C4-2B (cell line): Measurements from ENCODE around the gene ARHGAP31.

Experiments
- CTCF ChIP-seq: fragments of 450-650 bp; conservative IDR thresholded peaks from 2 replicates; pipeline ENCODE4 v1.5.1; 2017; ENCODE audit warnings: mild to moderate bottlenecking
- ZFX ChIP-seq: fragments of 450-650 bp; IDR thresholded peaks from 2 replicates; pipeline ENCODE4 v1.6.1; 2017

GRCh38 chr3:119343719-119344118 lies 49.5 kb downstream of the ARHGAP31 start:
- TF ChIP-seq CTCF (no peak), ZFX (no peak)
